Stimulated activated CD8-positive, alpha-beta memory T cell treated with anti-CD3 and anti-CD28 coated beads, Interleukin-12 subunit alpha, Interleukin-12 subunit beta, amount 100 ng/mL, for 24 hours (primary cell): Measurements from ENCODE around the gene CRACR2A.

ENCODE experiments used
- DNase-seq: peaks from one replicate; pipeline ENCODE4 v3.0.0-alpha.2; 2020; ENCODE audit errors: extremely low read depth

The CRACR2A gene

GRCh38 chr12:3752096-3752709, 706 bp downstream of the CRACR2A start:
- DNase-seq: no peak

DNA sequence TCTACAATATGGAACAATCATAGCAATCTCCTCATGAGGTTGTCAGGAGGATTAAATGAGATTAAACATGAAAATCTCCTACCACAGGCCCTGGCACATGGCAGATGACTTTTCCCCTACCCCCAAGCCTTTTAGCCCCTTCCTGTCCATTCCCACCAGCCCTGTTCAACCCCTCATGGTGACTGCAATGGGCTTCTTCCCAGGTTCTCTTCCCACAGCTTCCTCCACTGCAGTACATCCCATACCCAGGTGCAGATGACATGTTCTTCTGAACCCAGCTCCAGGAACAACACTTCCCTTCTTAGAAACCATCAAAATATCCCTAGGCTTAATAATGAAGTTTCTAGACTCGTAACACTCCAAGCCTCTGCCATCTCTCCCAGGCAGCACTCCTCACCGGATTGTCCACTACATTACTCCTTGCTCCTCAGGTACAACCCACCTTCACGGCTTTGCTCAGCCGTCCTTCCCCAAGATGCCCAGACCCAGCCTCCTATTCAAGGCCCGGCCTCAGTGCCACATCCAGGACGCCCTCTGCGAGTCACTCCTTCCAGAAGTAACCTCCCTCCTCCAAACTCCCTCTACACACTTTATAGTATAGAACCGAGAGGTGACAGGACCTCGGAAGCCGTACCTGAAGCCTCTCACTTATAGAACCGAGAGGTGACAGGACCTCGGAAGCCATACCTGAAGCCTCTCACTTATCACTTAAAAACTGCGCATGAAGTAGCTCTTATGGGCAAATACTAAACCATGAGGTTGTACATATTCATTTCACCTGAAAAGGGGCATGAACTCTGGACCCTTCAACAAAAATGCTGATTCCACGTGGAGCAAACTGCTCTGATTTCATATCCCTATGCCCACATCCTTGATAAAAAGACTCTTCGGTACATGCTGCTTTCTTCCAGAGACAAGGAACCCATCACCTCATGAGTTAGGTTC, 1.5 kb downstream of the CRACR2A start:
- DNase-seq: no peak

- DNase-seq: no peak
These were observed 2.3 kb downstream of the CRACR2A start for GRCh38 chr12:3750616-3751015.

GRCh38 chr12:3748620-3749019, 4.3 kb downstream of the CRACR2A start:
- DNase-seq: no peak

DNA sequence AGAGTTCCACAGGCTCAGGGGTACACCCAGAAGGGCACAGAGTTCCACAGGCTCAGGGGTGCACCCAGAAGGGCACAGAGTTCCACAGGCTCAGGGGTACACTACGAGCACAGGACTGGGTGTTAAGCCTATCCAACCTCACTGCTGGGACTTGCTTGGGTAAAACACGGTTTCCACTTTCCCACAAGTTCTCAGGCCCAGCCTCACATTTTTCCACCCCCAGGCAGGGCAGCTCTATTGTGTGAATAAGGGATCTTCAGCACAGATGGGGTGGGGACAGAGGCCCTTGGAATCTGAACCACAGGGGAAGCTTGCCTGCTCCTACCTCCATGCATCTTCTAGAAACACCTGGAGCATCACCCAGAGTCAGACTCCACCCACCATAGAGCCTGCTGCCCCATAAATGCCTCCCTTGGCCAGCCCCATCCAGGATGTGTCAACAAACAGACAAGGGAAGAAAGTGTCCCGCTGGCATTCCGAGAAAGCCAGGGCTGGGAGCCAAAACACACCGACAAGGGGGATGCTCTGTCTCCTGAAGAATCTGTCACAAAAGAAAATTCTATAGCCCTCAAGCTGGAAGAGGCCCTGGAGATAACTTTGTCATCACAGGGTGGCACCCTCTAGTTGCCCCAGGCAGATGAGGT, 4.8 kb downstream of the CRACR2A start:
- DNase-seq: no peak

GRCh38 chr12:3747543-3747942, 5.4 kb downstream of the CRACR2A start:
- no peak for DNase-seq

DNA sequence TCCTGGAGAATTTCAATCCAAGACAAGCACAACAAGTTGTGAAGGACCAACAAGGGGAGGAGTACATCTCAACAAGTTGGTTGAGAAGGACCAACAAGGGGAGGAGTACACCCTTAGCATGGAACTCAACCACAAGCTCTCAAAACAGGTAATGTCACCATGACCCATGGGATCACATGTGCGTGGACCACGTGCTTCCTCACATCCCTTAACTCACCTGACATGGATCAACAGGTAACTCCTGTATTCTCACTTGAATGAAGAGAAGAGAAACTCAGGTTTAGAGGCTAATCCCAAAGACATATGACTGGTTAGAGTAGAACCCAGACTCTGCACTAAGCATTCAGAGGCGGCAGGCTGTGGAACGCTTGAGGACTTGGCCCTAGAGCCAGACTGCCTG, 6.2 kb downstream of the CRACR2A start:
- DNase-seq: no peak

- no peak for DNase-seq
These were observed 7.8 kb downstream of the CRACR2A start for GRCh38 chr12:3745152-3745551.

DNA sequence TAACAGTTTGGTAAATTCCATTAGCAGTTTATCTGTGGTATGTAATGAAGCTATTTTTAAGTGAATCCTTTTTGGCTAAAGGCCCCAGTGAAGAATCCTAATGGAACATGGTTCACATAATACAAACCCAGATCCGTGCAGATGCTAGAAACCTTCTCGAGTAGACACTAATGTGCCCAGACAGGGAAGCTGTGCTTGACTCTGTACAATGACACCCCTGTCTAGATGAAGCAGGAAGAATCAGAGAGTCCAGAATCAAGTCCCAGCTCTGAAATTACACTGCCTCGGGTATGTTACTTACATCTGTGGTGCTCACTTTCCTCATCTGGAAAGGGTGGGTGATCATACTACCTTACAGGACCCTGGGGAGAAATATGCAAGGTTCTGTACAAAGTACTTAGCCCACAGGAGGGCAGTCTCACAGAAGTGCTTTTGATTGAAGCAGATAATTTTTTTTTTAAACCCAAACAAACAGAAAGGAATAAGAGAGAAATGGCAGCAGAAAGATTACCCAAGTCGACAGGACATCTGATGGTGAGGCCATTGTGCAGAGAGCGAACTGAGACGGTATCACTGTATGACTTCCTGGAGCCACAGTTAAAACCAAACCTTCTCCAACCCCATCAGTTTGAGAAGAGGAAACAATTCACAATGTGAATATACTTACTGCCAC, 8.5 kb downstream of the CRACR2A start:
- DNase-seq: no peak

DNA sequence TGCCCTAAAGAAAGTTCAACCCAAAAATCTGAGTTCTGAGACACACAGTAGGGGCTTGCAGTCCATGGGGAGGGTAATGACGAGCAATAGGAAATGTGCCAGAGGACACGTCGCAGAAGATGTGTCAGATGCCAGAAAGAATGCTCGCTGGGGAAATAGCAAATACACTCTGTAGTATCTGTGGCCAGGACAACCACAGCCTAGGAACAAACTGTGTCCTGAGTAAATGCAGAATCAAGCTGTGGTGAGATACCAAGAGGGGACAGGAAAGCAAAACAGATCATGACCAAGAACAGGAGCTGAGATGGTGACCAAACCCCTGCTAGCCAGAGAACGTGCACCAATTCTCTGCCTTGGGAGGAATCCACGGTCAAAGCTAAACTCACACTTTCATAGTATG, 9.1 kb downstream of the CRACR2A start:
- no peak for DNase-seq

- DNase-seq: no peak
These were observed 10.8 kb downstream of the CRACR2A start for GRCh38 chr12:3741882-3742672.

GRCh38 chr12:3740480-3741231, 12.3 kb downstream of the CRACR2A start:
- no peak for DNase-seq

GRCh38 chr12:3735432-3735831, 17.5 kb downstream of the CRACR2A start:
- DNase-seq: no peak

DNA sequence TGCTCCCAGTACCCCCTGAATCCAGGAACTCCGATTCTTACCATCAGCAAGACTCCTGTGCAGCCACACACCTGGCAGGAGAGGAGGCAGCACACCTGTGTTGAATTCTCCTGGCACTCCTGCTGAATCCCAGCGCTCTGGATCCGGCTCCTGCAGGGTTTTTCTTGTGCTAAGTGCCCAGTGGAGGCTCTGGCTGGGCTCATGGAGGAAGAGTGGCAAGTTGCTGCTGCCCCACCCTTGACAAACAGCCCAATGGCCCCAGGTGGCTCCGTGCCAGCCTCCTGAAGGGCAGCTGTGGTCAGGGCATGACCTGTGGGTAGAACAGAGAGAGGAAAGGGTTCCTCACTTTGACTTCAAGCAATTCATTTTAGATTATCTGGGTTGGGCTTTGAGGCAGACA, 20.0 kb downstream of the CRACR2A start:
- DNase-seq: no peak

DNA sequence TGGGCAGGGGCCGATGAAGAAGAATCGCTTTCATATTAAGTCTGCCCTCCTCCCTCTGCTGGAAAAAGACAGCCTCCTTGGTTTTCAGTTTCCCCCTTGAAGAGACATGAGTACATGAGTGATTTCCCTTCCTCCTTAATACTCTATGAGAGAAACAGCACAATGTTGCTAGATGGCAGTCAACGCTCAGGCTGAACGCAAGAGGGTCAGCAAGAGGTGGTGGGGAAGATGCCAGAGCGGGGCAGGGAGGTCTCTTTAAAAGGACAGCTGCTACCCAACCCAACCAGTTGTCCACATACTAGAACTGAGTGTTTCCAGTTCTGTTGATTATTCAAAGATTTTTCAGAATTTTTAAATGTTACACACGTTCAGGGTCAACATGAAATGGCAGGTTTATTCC, 22.8 kb downstream of the CRACR2A start:
- no peak for DNase-seq

- DNase-seq: no peak
These were observed 24.2 kb downstream of the CRACR2A start for GRCh38 chr12:3728686-3729085.

DNA sequence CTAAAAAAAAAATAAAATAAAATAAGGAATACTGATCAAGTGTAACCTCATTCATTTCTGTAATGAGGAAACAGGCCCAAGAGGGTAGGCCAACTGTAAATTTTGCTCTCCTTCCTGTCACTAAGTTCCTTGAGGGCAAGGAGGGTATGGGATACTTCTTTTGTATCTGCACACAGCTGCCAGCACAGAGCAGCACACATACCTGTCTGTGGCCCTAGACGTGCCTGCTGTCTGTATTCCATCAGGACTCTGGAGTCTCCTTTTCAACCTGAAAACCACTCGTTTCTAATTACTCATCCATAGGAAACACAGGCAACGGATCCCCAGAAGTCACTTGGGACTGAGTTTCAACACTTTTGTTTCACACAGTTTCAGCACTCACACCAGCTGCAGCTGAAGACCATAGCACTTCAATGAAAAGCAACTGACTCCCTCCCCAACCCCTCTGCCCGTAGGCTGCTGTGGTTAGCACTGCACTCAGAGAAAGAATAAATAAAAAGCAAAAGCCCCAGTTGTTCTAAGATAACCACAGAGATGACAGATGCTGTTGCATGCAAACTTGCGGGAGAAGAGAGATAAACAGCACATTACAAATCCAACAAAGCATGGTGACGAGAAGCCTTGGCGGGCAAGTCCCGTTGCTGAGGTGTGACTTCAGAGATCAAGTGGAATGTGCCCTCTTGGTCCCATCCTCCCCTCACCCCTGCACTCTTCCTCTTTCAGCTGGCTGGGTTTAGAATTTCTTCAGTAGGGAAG, 24.9 kb downstream of the CRACR2A start:
- no peak for DNase-seq

DNA sequence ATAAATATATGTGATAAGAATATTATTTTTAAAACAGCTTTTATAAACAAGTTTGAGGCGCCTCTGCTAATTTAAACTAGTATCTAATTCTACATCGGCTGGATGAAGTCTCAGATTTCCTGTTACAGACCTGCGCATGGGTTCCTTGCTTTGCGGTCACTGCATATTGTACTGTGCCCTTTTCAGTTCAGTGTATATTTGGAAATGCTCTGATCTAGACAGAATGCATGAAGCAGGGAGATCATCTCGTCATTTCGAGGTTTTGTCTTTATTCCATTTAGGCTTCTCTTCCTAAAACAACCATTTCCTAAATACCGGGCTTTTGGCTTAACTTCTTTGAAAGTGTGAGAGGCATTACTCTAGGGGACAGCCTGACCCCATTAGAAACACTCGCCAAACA, 25.6 kb downstream of the CRACR2A start:
- no peak for DNase-seq

GRCh38 chr12:3726456-3726855, 26.5 kb downstream of the CRACR2A start:
- DNase-seq: no peak
